ENCODE data around the gene TLE1.

TLE1 gene

DNA sequence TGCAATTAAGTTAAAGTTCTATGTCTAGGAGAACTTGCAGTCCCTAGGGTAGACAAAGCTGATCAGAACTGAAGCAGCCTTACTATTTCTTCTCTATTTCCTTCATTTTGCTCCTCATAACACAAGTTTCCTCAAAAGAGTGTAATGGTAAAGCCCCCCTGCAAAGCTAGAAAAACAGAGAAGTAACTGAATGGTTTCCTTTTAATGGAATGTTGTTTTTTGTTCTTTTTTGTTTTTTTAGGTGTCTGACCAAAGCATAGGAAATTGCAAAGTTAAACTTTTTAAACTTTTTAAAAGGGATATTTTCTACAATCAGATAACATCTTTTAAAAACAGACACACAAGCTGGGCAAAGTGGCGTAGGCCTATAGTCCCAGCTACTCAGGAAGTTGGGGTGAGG is 145.7 kb downstream of the TLE1 start:
- H3K36me3 ChIP-seq, result no peaks in the 10 kb centered on the region
- no peaks in the 10 kb centered on the region for H3K27me3 ChIP-seq
- DNase-seq, result no peak
- TF ChIP-seq, protein P1, sequence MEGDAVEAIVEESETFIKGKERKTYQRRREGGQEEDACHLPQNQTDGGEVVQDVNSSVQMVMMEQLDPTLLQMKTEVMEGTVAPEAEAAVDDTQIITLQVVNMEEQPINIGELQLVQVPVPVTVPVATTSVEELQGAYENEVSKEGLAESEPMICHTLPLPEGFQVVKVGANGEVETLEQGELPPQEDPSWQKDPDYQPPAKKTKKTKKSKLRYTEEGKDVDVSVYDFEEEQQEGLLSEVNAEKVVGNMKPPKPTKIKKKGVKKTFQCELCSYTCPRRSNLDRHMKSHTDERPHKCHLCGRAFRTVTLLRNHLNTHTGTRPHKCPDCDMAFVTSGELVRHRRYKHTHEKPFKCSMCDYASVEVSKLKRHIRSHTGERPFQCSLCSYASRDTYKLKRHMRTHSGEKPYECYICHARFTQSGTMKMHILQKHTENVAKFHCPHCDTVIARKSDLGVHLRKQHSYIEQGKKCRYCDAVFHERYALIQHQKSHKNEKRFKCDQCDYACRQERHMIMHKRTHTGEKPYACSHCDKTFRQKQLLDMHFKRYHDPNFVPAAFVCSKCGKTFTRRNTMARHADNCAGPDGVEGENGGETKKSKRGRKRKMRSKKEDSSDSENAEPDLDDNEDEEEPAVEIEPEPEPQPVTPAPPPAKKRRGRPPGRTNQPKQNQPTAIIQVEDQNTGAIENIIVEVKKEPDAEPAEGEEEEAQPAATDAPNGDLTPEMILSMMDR (IDR thresholded peaks at IDR 0.05; ENCODE audit: low read depth, low read length), result no peak
- no peak overlapping the region for H3K4me3 ChIP-seq (ENCODE audit: low read depth, low read length)
- no peaks in the 10 kb centered on the region for H3K4me1 ChIP-seq
- no peaks in the 10 kb centered on the region for H3K9me3 ChIP-seq

DNA sequence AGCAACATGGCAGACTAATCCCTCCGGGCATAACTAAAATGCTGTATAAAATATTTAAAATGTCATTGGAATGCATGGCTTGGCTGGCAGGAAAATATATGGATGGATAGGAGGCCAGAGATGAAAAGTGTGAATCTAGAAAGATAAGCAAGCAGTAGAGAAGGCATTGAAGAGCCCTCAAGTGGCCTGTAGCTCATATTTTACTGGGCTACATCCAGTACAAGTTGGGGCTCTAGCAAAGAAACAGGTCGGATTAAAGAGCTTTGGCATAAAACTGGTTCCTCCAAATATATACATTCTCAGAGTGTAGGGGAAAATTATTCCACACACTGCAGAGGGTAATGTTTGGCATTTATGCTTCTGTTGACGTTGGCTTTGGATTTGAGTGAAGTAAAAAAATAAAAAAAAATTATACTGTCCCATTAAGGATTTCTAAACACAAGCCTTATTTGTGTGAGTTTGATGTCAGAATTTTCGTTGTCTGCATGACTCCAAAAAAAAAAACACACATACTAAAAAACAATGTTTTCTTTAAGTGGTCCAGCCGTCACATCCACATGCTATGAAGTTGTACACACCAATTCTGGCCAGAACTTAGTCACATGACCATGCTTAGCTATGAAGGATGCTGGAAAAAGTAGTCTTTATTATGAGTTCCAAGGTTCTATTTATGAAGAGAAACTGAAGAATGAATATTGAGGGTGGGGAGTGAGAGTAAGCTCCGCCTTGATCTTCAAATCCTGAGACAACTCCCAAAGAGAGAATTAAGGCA is 147.0 kb downstream of the TLE1 start:
- Histone ChIP-seq H3K27me3 (no peaks in the 10 kb centered on the region), H3K9me3 (no peaks in the 10 kb centered on the region), H3K36me3 (no peaks in the 10 kb centered on the region), H3K4me1 (no peaks in the 10 kb centered on the region), H3K4me3 (ENCODE audit: low read depth, low read length) (no peak overlapping the region)
- no peak for DNase-seq
- TF ChIP-seq, protein P1 (IDR thresholded peaks at IDR 0.05; ENCODE audit: low read depth, low read length), result no peak

DNA sequence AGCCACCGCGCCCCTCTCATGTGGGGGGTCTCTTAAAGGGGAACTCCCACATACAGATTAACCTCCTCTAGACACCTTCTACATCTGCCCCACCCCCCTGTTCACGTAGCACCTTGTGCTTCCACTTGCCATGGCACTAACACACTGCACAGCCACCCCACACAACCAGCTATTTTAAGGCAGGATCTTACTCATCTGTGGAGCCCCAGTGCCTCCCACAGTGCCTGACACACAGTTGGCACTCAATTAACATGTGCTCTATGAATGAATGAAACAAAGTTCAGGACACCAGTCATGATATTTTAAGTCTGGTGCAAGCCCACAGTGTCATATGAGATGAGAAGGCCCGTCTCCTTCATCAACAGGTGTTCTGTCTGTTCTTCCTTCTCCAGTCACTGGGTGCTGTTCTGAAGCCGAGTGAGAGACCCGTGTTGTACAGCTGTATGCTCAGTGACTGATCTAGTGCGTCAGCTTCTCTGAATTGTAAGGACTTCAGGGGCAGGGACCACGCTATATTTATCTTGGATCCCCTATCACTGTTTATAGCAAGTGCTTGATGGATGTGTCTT is 149.1 kb downstream of the TLE1 start:
- TF ChIP-seq, protein P1 (IDR thresholded peaks at IDR 0.05; ENCODE audit: low read depth, low read length), result no peak
- no peaks in the 10 kb centered on the region for H3K4me1 ChIP-seq
- no peak for DNase-seq

DNA sequence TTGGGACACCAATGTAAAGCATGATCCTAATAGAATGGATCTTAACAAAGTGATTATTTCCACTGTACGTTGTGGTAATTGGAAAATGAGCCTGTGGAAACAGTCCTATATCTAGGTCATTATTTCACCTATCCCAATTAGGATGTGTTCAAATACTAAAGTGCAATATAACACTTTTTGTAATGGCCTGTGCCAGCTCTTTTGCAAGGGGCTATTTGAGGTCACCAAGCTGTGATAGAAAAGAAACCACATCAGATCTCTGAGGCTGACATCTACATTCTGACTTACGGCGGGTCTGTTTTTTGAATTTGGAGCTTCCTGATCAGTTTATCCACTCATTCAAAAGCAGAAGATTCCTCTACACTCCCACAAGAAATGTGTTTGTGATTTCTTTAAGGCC is 150.0 kb downstream of the TLE1 start:
- H3K4me3 ChIP-seq (ENCODE audit: low read depth, low read length), result no peak overlapping the region
- no peaks in the 10 kb centered on the region for H3K9me3 ChIP-seq
- no peaks in the 10 kb centered on the region for H3K4me1 ChIP-seq
- no peaks in the 10 kb centered on the region for H3K36me3 ChIP-seq
- no peak for DNase-seq
- TF ChIP-seq, protein P1 (IDR thresholded peaks at IDR 0.05; ENCODE audit: low read depth, low read length), result no peak
- H3K27me3 ChIP-seq, result no peaks in the 10 kb centered on the region

More for the DNA sequence above, 149.1 kb downstream of the TLE1 start:
- H3K9me3 ChIP-seq, result no peaks in the 10 kb centered on the region
- H3K4me3 ChIP-seq (ENCODE audit: low read depth, low read length), result no peak overlapping the region
- H3K36me3 ChIP-seq, result no peaks in the 10 kb centered on the region
- H3K27me3 ChIP-seq, result no peaks in the 10 kb centered on the region

DNA sequence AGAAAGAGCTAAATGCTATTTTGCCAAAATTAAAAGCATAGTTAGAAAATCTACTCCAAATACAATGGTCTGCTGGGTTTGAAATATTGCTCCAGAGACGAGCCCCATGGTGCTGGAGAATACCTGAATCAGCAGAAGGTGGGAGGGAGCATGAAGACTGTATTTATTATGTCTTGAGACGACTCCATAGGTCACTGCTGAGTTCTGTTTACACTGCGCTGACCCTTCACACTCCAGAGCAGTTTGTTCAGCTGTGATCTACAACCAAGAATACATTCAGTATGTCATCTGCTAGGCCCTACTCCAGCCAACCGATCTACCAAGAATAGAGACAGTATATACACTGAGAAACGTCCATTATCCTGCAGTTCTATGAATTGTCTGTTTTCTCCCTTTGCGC is 150.5 kb downstream of the TLE1 start:
- Histone ChIP-seq H3K4me3 (ENCODE audit: low read depth, low read length) (no peak overlapping the region), H3K9me3 (no peaks in the 10 kb centered on the region), H3K36me3 (no peaks in the 10 kb centered on the region), H3K27me3 (no peaks in the 10 kb centered on the region), H3K4me1 (no peaks in the 10 kb centered on the region)
- TF ChIP-seq, protein P1 (IDR thresholded peaks at IDR 0.05; ENCODE audit: low read depth, low read length), result no peak
- DNase-seq, result no peak

DNA sequence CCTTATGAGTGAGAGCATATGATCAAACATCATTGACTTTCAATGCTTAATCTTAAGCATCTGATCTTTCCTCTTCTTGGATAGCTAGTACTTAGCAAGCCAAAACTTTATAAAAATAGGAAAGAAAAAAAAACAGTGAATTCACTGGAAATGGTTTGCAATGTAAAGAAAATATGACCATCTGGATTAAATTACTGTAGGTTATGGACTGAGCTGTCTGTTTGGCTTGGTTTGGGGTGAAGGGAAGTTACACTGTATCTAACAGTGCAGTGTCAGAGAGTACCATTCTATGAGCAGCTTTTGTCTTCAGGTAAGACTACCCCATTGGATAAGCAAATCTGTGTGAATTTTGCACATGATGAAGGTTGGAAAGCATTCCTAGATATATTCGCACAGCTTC is 151.4 kb downstream of the TLE1 start:
- DNase-seq, result no peak
- TF ChIP-seq, protein P1 (IDR thresholded peaks at IDR 0.05; ENCODE audit: low read depth, low read length), result no peak
- peaks cover 6% of the 10 kb centered on the region for H3K4me1 ChIP-seq

More for the DNA sequence above, 151.4 kb downstream of the TLE1 start:
- Histone ChIP-seq H3K27me3 (no peaks in the 10 kb centered on the region), H3K36me3 (no peaks in the 10 kb centered on the region), H3K4me3 (ENCODE audit: low read depth, low read length) (no peak overlapping the region), H3K9me3 (no peaks in the 10 kb centered on the region)
